ENCODE results near the gene KRIT1. TPM values are rescaled to one million over a fixed set of nuclear protein-coding genes. Genes with fewer than 3 reads are reported as not detected.
"Not testable (repeated sequence)": the region's sequence is repeated elsewhere in the genome, so short reads cannot be mapped to it uniquely, and the experiment has no call there.

KRIT1 gene
- total RNA-seq, 1 donor from 2014 or later, result 67.0 TPM

DNA sequence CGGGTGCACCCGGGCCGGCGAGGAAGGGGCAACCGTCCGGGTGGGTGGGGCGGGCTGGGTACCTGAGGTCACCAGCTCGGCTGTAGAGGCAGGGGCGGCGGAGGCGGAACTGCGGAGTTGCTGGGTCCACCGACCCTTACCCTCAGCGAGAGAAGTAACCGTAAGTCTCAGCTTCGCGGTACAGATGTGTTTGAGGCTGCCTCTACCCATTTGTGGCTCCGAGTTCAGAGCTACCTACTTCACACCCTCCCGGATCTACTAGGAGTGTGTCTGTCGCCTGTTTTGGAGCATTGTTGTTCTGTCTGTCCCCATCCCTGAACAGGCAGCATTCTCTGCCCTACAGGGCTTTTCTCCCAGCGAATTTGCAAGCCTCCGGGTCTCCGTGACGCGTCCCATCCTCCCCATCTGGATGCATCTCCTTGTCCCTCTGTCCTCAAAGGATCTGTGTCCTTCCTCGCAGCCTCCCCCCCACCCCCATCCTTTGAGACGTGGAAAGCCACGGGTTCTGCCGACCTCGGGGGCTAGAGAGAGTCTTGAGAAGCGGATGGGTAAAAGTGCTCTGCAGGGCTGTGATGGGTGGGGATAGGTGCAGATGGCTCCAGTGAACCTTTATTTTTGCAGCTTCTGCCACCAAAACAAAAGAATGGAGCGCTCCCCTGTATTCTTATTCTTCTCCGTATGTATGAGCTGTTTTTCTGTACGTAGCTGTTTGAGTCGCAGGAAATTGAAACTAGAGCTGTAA is 817 bp upstream of the KRIT1 start:
- peak; percentile 31 for DNase-seq

DNA sequence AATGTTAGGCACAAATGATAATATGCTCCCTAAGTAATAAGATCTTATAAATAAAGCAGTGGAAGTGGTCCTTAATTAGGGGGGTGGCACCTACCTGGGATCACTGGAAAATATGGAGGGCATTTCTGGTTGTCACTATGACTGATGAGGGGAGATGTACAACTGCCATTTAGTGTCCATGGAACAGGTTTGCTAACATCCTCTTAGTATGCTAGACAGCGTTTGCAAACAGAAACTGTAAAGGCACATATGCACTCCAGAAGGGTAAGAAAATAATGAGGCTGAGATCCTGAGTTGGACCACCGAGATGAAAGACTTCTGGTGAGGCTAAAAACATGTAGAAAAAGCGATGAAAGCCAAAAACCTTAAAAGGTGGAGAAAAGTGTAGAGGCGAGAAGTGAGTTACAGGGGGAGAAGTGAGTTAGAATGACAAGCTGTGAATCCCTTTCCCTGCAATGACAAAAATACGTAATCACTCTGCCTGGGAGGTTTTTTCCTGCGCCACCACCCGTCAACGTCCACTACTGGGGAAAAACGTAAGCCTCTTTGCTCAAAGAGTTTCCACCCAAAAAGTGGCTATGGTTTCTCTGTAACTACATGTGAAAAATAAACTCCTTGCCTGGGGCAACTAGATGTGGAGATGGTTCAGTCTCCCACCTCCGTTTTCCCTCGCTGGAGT is 767 bp downstream of the KRIT1 start:
- DNase-seq, result peak; percentile 2

DNA sequence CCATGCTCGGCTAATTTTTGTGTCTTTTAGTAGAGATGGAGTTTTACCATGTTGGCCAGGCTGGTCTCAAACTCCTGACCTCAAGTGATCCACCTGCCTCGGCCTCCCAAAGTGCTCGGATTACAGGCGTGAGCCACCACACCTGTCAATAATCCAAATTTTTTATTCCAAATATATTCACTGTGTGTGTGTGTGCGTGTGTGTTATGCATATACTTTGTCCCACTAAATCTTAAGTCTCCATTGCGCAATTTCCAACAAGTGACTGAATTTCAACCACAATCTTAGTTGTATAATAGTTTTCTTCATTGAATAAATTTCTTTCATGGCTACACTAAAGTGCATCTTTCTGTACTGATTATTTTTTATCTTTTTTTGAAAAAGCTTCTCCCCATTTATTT is 2.7 kb downstream of the KRIT1 start:
- DNase-seq, result no peak

DNA sequence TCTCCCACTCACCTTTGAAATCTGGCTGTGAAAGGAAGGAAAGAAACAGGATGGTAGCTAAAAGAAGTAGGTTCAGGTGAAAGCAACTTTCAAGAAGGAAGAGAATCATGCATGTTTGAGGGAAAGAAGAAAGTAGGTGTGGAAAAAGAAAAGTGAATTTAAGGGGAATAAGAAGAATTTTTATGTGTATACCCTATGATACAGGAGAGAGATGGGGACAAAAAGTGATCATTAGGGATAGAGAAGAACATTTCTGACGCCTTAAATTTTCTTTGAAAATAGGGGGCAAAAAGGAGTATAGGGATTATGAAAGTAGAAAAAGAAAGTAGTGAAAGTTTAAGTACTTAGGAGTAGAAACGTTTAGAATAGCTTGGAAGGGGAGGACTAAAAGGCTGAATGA is 15.2 kb downstream of the KRIT1 start:
- no peak for DNase-seq

DNA sequence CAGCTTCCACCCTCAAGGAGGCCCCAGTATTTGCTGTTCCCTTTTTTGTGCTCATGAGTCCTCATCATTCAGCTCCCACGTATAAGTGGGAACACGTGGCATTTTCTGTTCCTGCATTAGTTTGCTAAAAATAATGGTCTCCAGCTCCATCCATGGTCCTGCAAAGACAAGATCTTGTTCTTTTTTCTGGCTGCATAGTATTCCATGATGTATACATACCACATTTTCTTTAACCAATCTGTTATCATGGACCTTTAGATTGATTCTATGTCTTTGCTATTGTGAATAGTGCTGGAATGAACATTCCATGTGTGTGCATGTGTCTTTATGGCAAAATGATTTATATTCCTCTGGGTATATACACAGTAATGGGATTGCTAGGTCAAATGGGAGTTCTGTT is 17.0 kb downstream of the KRIT1 start:
- DNase-seq, result no peak

DNA sequence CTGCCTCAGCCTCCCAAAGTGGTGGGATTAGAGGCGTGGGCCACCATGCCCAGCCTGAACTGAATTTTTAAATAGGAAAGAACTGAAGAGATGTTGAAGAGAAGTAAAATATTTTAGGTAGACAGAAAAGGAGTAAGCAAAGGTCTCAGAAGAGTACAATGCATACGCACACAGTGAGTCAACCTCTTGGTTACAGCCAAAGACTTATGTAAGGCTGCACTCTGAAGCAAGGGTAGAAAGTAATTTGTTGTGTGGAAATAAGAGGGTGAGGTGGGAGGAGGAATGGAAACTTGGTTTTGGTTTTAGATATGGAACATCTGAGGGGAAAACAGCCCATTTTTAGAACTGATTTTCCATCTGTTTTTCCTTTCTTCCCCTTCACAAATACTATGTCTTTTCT is 17.6 kb downstream of the KRIT1 start:
- DNase-seq, result no peak

DNA sequence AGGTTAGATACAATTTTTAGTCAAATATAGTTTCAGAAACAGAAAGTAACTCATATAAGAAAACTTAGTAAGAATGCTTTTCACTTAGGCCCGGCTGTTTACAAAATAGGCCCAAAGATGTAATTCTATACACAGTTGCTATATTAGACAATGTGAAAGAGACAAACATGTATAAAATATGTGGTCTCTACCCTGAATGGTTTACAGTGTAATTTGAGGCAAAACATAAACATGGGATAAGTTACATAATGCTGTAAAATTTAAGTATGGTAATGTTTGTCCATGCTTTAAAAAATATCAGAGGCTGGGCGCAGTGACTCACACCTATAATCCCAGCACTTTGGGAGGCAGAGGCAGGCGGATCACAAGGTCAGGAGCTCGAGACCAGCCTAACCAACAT is 18.7 kb downstream of the KRIT1 start:
- no peak for DNase-seq

DNA sequence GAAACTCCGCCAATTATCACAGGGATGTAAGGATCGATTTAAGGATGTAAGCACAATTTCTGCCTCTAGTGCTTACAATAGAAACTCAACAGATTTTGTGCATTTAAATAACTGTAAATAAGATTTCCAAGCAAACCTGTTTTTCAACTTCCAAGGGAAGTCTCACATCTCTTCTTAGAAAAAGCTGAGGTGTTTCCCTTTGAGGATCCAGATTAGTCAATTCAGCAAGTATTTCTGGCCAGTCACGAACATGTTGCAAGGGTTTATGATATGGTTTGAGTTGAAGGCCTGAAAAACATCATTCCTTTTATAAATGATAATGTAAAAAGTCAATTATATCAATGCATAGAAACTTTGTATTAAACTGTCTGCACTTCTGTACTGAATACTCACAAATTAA is 23.9 kb downstream of the KRIT1 start:
- DNase-seq, result no peak

DNA sequence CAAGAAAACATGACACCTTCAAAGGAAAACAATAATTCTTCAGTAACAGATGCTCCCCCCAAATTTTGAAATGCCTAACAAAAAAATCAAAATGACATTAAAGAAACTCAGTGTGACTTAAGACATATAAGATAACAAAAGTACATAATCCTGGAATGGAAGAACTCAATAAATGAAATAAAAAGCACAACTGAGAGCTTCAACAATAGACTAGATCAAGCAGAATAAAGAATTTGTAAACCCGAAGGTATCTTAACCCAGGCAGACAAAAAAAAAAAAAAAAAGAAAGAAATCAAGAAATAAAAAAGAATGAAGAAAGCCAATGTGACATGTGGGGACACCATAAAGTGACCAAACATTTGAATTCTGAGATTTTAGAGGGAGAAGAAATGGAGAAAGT is 39.0 kb downstream of the KRIT1 start:
- no peak for DNase-seq

DNA sequence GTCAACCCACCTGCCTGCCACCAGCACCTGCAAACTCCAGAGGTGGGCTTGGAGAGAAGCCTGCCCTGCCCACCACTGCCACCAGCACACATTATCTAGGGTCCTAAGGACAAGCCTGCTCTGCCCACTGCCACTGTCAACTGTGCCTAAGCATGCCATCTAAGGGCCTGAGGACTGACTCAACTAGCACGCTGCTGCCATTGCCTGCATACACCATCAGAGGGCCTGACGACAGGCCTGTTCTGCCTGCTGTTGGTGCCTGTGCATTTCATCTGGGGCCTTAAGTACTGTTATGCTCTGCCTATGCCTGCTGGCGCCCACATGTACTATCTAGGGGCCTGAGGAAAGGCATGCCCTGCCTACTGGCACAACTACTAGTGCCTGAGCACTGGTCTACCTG is 39.7 kb downstream of the KRIT1 start:
- DNase-seq, result no peak

DNA sequence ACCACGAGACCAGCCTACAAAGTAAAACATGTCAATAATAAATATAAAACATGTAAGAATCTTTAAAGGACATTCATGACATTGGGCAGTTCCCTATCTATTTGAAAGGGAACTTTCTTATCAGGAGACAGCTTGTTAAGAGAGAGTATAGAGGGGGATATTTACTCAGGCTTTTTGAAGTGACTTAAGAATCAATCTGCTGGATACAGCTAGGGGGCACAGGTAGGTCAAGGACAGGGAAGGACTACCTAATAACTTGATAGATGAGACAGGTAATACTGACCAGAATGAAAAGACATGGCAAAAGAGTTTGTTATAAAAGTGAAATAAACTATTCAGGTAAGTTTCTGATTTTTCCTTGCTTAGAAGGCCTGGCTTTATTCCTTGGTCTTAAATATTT is 44.9 kb downstream of the KRIT1 start:
- DNase-seq, result no peak

DNA sequence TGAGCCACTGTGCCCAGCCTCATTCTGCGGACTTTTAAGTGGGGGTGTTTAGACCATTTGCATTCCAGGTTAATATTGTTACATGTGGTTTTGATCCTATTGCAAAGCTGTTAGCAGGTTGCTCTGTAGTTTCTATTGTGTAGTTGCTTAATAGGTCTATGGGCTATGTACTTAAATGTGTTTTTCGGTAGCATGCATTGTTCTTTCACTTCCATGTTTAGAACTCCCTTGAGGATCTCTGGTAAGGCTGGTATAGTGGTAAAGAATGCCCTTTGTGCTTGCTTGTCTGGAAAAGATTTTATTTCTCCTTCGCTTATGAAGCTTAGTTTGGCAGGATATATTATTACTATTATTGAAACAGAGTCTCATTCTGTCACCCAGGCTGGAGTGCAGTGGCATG is 53.4 kb downstream of the KRIT1 start:
- no peak for DNase-seq

DNA sequence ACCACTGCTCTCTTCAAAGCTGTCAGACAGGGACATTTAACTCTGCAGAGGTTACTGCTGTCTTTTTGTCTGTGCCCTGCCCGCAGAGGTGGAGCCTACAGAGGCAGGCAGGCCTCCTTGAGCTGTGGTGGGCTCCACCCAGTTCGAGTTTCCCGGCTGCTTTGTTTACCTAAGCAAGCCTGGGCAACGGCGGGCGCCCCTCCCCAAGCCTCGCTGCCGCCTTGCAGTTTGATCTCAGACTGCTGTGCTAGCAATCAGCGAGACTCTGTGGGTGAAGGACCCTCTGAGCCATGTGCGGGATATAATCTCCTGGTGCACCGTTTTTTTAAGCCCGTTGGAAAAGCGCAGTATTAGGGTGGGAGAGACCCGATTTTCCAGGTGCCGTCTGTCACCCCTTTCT is 56.5 kb downstream of the KRIT1 start:
- not testable (repeated sequence) for DNase-seq

DNA sequence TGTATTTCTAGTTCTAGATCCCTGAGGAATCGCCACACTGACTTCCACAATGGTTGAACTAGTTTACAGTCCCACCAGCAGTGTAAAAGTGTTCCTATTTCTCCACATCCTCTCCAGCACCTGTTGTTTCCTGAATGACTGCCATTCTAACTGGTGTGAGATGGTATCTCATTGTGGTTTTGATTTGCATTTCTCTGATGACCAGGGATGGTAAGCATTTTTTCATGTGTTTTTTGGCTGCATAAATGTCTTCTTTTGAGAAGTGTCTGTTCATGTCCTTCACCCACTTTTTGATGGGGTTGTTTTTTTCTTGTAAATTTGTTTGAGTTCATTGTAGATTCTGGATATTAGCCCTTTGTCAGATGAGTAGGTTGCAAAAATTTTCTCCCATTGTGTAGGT is 61.4 kb downstream of the KRIT1 start:
- not testable (repeated sequence) for DNase-seq

DNA sequence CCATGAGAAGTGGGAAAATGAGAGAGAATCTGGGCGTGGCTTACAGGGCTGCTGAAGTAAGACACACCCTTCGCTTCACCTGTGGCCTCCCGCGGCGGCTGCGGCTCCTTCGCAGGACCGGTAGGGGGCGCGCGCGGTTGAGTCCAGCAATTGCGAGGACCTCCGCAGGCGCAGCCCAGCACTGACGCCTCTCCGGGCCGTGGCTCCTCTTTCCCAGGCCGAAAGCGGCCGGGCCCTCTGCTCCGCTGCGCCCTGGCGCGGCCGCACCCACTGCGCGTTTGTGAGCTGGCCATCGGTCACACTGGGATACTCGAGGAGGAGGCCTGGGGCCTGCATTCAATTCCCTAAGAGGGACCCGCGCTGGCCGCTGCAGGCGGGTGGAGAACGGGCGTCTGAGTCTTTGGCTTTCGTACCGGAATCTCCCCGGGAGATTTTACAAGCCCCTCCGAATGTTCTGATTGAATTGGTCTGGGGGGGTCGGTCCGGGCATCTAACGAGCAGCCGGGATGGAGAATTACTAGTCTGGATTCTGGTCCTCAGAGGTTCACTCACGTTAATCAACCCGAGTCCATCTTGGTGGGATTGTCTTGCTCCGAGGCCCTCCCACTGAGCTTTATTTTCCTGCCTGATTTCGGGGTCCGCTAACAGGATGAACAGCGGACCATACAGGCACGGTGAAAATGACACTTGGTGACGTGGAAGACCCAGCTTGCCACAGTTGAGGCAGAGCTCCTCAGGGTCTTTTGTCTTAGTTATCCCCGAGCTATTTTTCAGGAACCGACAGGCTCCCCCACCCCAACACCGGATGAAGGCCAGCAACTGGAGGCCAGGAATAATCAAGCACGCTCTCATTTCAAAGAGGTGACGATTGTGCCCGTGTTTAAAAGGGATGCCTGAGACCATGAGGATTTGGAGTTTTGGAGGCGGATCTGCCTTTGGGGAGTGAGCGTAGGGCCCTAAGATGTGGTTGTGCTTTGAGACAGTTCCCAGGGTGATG is 66.5 kb downstream of the KRIT1 start, which contains the start of gene LRRD1:
Gene LRRD1 (minus strand): TSS at position 215 of the 997 bp plus-strand sequence. CDS start 13,940 bp downstream, outside the sequence.
- DNase-seq, result peak; percentile 90

DNA sequence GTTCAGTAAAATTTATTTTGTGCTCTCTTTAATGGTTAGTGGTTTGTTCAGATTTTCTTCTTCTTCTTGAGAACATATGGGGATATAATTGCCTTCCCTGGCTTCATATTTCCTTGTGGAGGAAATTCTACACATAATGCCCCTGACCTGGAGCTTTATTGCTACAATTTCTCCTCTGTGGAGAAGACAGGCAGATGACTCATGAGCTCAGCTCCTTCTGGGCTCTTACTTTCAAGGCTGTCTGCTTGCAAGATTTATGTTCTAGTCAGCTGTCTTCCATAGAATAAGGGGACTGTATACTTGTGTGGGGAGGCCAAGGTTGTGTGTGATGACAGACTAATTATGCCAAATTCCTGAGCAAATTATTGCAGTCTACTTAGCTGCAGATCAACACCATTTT is 68.4 kb downstream of the KRIT1 start:
- peak; percentile 3 for DNase-seq

DNA sequence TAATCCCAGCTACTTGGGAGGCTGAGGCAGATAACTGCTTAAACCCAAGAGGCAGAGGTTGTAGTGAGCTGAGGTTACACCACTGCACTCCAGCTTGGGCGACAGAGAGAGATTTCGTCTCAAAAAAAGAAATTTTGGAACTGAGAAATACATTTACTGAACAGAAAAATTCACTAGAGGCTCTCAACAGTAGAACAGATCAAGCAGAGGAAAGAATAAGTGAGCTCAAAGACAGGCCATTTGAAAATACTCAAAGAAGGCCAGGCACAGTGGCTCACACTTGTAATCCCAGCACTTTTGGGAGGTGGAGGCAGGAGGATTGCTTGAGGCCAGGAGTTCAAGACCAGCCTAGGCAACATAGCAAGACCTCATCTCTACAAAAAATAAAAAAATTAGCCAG is 76.2 kb downstream of the KRIT1 start:
- DNase-seq, result not testable (repeated sequence)

DNA sequence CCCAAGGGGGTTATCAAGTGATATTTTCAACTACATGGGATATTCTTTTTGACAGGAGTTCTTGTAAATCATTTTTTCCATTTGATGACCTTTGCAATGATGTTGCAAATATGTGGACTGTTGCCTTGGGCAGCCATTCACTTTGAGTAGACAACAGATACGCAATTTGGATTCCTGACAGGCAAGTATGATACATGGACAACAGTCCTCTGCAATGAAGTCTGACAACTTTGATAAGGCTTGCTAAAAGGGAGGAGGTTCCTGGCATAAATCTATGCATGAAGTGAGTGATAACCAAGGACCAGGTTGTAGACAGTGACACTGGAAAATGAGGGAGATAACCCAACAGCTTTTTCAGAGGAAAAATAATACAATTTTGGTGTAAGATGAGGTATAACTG is 84.4 kb downstream of the KRIT1 start:
- no peak for DNase-seq

DNA sequence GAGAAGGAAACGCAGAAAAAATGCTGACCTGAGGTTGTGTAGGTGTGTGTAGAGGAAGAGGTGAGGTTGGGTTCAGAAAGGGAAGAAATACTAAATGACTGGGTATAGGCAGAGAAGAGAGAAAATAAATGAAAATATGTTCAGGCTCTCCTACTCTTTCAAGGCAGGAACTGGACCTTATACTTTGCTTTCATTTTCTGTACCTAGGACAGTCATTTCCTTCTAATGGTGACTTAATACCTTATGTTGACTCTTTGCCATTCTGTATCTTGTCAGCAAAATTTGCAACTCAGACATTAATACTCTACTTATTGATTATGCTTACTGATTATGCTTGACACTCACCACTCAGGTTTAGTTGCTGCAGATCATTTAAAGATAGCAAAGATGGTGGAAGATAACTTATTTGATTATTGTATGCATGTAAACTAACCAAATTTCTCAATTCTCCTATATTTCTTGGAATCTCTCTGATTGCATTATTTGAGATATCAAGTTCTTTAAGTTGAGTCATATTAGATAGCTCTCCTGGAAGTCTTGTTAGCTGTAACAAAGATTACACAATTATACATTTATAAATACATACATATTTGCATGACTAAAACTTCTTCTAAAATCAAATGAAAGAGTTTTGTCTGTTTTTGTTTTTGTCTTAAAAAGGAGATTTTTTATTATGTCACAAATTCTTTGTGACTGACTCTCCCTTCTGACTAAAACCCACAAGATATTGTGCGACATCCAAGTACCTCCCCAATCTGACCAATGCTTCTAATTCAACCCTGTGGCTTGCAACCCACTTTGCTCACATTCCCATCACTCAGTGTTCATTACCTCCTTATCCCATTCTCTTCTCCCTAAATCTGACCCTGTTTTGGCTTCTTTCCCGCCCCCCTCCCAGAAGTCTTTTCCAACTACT is 86.8 kb downstream of the KRIT1 start:
- no peak for DNase-seq

DNA sequence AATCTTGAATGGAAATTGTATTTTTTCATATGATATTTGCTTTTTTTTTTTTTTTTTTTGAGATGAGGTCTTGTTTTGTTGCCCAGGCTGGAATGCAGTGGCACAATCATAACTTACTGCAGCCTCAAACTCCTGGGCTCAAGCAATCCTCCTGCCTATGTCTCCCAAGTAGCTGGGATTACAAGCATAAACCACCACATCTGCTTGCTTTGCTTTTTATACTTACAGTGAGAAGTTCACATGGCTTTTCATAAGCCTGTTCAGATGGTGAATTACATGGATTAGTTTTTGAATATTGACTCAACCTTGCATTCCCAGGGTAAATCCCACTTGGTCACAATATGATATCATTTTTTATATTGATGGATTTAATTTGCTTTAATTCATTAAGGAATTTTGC is 88.7 kb downstream of the KRIT1 start:
- DNase-seq, result no peak

DNA sequence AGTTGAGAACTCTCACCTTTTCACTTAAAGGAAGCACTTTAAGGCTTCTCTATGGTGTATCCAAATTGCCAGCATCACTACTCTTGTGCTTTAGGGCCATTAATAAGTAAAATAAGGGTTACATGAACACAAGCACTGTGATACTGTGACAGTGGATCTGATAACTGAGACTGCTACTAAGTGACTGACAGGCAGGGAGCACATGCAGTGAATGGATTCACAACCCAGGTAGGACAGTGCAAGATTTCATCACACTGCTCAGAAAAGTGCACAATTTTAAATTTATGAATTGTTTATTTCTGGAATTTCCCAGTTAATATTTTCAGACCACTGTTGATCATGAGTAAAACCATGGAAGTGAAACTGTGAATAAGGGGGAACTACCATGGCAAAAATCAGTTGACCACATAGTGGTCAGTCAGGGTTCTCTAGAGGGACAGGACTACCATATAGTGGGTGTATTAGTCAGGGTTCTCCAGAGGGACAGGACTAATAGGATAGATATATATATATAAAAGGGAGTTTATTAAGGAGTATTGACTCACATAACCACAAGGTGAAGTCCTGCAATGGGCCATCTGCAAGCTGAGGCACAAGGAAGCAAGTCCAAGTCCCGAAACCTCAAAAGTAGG is 90.5 kb downstream of the KRIT1 start:
- no peak for DNase-seq

All from dermis blood vessel endothelial cell (primary cell).